Suprapubic skin (tissue), 3 donors: ENCODE measurements around the gene CCL13.

Source experiments
- CTCF ChIP-seq, 2 donors: fragments of 200-600 bp in 1 of 2; fragments of 450-650 bp in 1 of 2; sonication (generic) in 1 of 2; IDR thresholded peaks; one replicate each; pipeline ENCODE4 v1.5.1; 2016 to 2019; ENCODE audit warnings: antibody characterized with exemption in 2 of 2, mild to moderate bottlenecking in 1 of 2, moderate library complexity in 1 of 2
- EP300 ChIP-seq: sonication (generic); formaldehyde crosslinking; IDR thresholded peaks from one replicate; pipeline ENCODE4 v1.6.1; 2017; ENCODE audit warnings: antibody characterized with exemption
- POLR2A ChIP-seq, 2 donors: fragments of 450-650 bp; IDR thresholded peaks; one replicate each; pipeline ENCODE4 v1.6.1; 2017; ENCODE audit warnings: antibody characterized with exemption in 2 of 2, mild to moderate bottlenecking in 2 of 2, moderate library complexity in 2 of 2

- TF ChIP-seq CTCF (IDR thresholded peaks at IDR 0.05) (no peak), EP300 (no peak), POLR2A (IDR thresholded peaks at IDR 0.05) (no peak)
These were observed 14.7 kb downstream of the CCL13 start for GRCh38 chr17:34370997-34371395.
